Measurements from ENCODE around the gene AVPR2.

Gene AVPR2

GRCh38 chrX:153874366-153875125 is 29.9 kb upstream of the AVPR2 start:
- Histone ChIP-seq H3K4me1 (ENCODE audit: control insufficient read depth, insufficient read depth, low read length) (no peaks in the 10 kb centered on the region), H3K36me3 (ENCODE audit: control insufficient read depth, insufficient read depth, low read length) (no peaks in the 10 kb centered on the region), H3K9ac (ENCODE audit: low read length) (no peak overlapping the region), H3K27me3 (ENCODE audit: control insufficient read depth, insufficient read depth, low read length) (peaks cover 30% of the 10 kb centered on the region), H3K27ac (ENCODE audit: low read depth, low read length) (no peak overlapping the region), H3K4me3 (ENCODE audit: low read length) (no peak overlapping the region)

- Histone ChIP-seq H3K27ac (ENCODE audit: low read depth, low read length) (no peak overlapping the region), H3K27me3 (ENCODE audit: control insufficient read depth, insufficient read depth, low read length) (peaks cover 27% of the 10 kb centered on the region), H3K9ac (ENCODE audit: low read length) (no peak overlapping the region), H3K36me3 (ENCODE audit: control insufficient read depth, insufficient read depth, low read length) (no peaks in the 10 kb centered on the region), H3K4me1 (ENCODE audit: control insufficient read depth, insufficient read depth, low read length) (no peaks in the 10 kb centered on the region), H3K4me3 (ENCODE audit: low read length) (no peak overlapping the region)
Observed at GRCh38 chrX:153875391-153876111, 28.9 kb upstream of the AVPR2 start.

GRCh38 chrX:153876112-153876491 is 28.4 kb upstream of the AVPR2 start:
- Histone ChIP-seq H3K9ac (ENCODE audit: low read length) (no peak overlapping the region), H3K36me3 (ENCODE audit: control insufficient read depth, insufficient read depth, low read length) (no peaks in the 10 kb centered on the region), H3K27me3 (ENCODE audit: control insufficient read depth, insufficient read depth, low read length) (peaks cover 24% of the 10 kb centered on the region), H3K4me3 (ENCODE audit: low read length) (no peak overlapping the region), H3K27ac (ENCODE audit: low read depth, low read length) (no peak overlapping the region), H3K4me1 (ENCODE audit: control insufficient read depth, insufficient read depth, low read length) (no peaks in the 10 kb centered on the region)

- Histone ChIP-seq H3K27me3 (ENCODE audit: control insufficient read depth, insufficient read depth, low read length) (peaks cover 21% of the 10 kb centered on the region), H3K27ac (ENCODE audit: low read depth, low read length) (no peak overlapping the region)
Observed at GRCh38 chrX:153877571-153878261, 26.8 kb upstream of the AVPR2 start.

GRCh38 chrX:153878345-153878744 is 26.1 kb upstream of the AVPR2 start:
- H3K27me3 ChIP-seq (ENCODE audit: control insufficient read depth, insufficient read depth, low read length), result peaks cover 24% of the 10 kb centered on the region
- no peaks in the 10 kb centered on the region for H3K4me1 ChIP-seq (ENCODE audit: control insufficient read depth, insufficient read depth, low read length)
- H3K36me3 ChIP-seq (ENCODE audit: control insufficient read depth, insufficient read depth, low read length), result no peaks in the 10 kb centered on the region
- H3K27ac ChIP-seq (ENCODE audit: low read depth, low read length), result no peak overlapping the region
- H3K9ac ChIP-seq (ENCODE audit: low read length), result no peak overlapping the region
- no peak overlapping the region for H3K4me3 ChIP-seq (ENCODE audit: low read length)

More at GRCh38 chrX:153877571-153878261, 26.8 kb upstream of the AVPR2 start:
- Histone ChIP-seq H3K36me3 (ENCODE audit: control insufficient read depth, insufficient read depth, low read length) (no peaks in the 10 kb centered on the region), H3K9ac (ENCODE audit: low read length) (no peak overlapping the region), H3K4me1 (ENCODE audit: control insufficient read depth, insufficient read depth, low read length) (no peaks in the 10 kb centered on the region), H3K4me3 (ENCODE audit: low read length) (no peak overlapping the region)

GRCh38 chrX:153878969-153879653 is 25.4 kb upstream of the AVPR2 start:
- H3K27ac ChIP-seq (ENCODE audit: low read depth, low read length), result no peak overlapping the region
- H3K4me3 ChIP-seq (ENCODE audit: low read length), result no peak overlapping the region
- H3K36me3 ChIP-seq (ENCODE audit: control insufficient read depth, insufficient read depth, low read length), result no peaks in the 10 kb centered on the region
- H3K27me3 ChIP-seq (ENCODE audit: control insufficient read depth, insufficient read depth, low read length), result peaks cover 31% of the 10 kb centered on the region
- H3K9ac ChIP-seq (ENCODE audit: low read length), result no peak overlapping the region
- H3K4me1 ChIP-seq (ENCODE audit: control insufficient read depth, insufficient read depth, low read length), result no peaks in the 10 kb centered on the region

- Histone ChIP-seq H3K4me1 (ENCODE audit: control insufficient read depth, insufficient read depth, low read length) (no peaks in the 10 kb centered on the region), H3K4me3 (ENCODE audit: low read length) (no peak overlapping the region), H3K36me3 (ENCODE audit: control insufficient read depth, insufficient read depth, low read length) (no peaks in the 10 kb centered on the region), H3K27ac (ENCODE audit: low read depth, low read length) (no peak overlapping the region), H3K27me3 (ENCODE audit: control insufficient read depth, insufficient read depth, low read length) (peaks cover 34% of the 10 kb centered on the region), H3K9ac (ENCODE audit: low read length) (no peak overlapping the region)
Observed at GRCh38 chrX:153879741-153880439, 24.6 kb upstream of the AVPR2 start.

GRCh38 chrX:153880440-153880815 is 24.0 kb upstream of the AVPR2 start:
- no peak overlapping the region for H3K27ac ChIP-seq (ENCODE audit: low read depth, low read length)
- no peak overlapping the region for H3K4me3 ChIP-seq (ENCODE audit: low read length)
- H3K36me3 ChIP-seq (ENCODE audit: control insufficient read depth, insufficient read depth, low read length), result no peaks in the 10 kb centered on the region
- no peaks in the 10 kb centered on the region for H3K4me1 ChIP-seq (ENCODE audit: control insufficient read depth, insufficient read depth, low read length)
- H3K9ac ChIP-seq (ENCODE audit: low read length), result no peak overlapping the region
- peaks cover 40% of the 10 kb centered on the region for H3K27me3 ChIP-seq (ENCODE audit: control insufficient read depth, insufficient read depth, low read length)

GRCh38 chrX:153881281-153881680 is 23.2 kb upstream of the AVPR2 start:
- no peak overlapping the region for H3K9ac ChIP-seq (ENCODE audit: low read length)
- H3K4me3 ChIP-seq (ENCODE audit: low read length), result no peak overlapping the region
- H3K27ac ChIP-seq (ENCODE audit: low read depth, low read length), result no peak overlapping the region
- no peaks in the 10 kb centered on the region for H3K36me3 ChIP-seq (ENCODE audit: control insufficient read depth, insufficient read depth, low read length)
- H3K4me1 ChIP-seq (ENCODE audit: control insufficient read depth, insufficient read depth, low read length), result no peaks in the 10 kb centered on the region
- peaks cover 41% of the 10 kb centered on the region for H3K27me3 ChIP-seq (ENCODE audit: control insufficient read depth, insufficient read depth, low read length)

- Histone ChIP-seq H3K4me1 (ENCODE audit: control insufficient read depth, insufficient read depth, low read length) (no peaks in the 10 kb centered on the region), H3K4me3 (ENCODE audit: low read length) (no peak overlapping the region), H3K27ac (ENCODE audit: low read depth, low read length) (no peak overlapping the region), H3K36me3 (ENCODE audit: control insufficient read depth, insufficient read depth, low read length) (no peaks in the 10 kb centered on the region), H3K27me3 (ENCODE audit: control insufficient read depth, insufficient read depth, low read length) (peaks cover 48% of the 10 kb centered on the region), H3K9ac (ENCODE audit: low read length) (no peak overlapping the region)
Observed at GRCh38 chrX:153882086-153882498, 22.4 kb upstream of the AVPR2 start.

GRCh38 chrX:153882557-153882956 is 21.9 kb upstream of the AVPR2 start:
- no peak overlapping the region for H3K9ac ChIP-seq (ENCODE audit: low read length)
- H3K4me1 ChIP-seq (ENCODE audit: control insufficient read depth, insufficient read depth, low read length), result no peaks in the 10 kb centered on the region
- H3K36me3 ChIP-seq (ENCODE audit: control insufficient read depth, insufficient read depth, low read length), result no peaks in the 10 kb centered on the region
- H3K27ac ChIP-seq (ENCODE audit: low read depth, low read length), result no peak overlapping the region
- no peak overlapping the region for H3K4me3 ChIP-seq (ENCODE audit: low read length)
- H3K27me3 ChIP-seq (ENCODE audit: control insufficient read depth, insufficient read depth, low read length), result peaks cover 46% of the 10 kb centered on the region

Measured in rectal smooth muscle tissue (tissue), 1 donor.